Measurements from ENCODE around the gene LRP2. TPM values are rescaled to one million over a fixed set of nuclear protein-coding genes. Genes with fewer than 3 reads are reported as not detected.

The LRP2 gene
- total RNA-seq, 1 experiment from 2014 or later = not detected

DNA sequence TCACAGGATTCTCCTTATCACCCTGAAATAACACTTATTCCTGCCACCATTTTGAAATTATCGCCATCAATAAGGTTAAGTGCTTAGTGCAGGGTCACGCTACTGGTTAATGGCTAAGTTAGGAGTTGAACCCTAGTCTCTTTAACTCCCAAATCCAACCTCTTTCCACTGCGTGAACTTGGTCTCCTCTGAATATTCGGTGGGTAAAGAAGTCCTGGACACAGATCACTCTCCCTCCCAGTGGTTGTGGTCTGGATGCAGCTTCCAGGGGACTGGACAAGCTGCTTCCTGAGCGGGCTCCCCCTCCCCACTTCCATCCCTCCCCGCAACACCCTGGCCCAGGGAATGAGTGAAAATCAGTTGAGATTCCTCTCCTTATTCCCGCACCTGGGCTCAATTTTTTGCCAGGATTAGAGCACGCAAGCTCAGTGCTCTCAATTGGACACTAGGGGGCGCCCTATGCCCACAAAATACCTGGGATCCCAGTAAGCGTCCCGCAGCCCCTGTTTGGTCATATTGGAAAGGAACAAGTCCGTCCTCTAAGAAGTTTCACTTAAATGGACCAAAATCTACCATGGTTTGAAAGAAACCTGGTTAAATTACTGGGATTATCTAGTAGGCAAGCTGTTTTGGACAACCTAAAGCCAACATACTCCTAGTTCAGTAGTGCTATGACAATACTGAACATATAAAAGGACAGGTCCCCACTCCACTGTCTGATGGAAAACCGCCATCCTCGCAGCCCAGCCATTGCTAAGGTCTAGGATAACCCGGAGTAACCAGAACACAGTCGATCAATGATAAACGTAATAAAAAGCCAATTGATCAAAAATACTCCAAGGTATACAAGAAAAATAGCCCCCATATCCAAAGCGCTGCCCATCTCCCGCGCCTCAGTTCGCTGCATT, 252.6 kb downstream of the LRP2 start:
- H2AFZ ChIP-seq (ENCODE audit: low read length) = no peak overlapping the region
- no peak overlapping the region for H3K4me2 ChIP-seq (ENCODE audit: low read depth, low read length, poor library complexity, severe bottlenecking)
- H3K9me3 ChIP-seq (ENCODE audit: low read length) = no peaks in the 10 kb centered on the region
- no peaks in the 10 kb centered on the region for H3K9me2 ChIP-seq (replicated peaks; ENCODE audit: insufficient read depth, low read length)
- H3K4me1 ChIP-seq (ENCODE audit: low read length) = peaks cover 18% of the 10 kb centered on the region
- H4K20me1 ChIP-seq (ENCODE audit: insufficient read depth, low read depth, low read length) = no peaks in the 10 kb centered on the region
- H3K79me2 ChIP-seq (ENCODE audit: low read length) = no peaks in the 10 kb centered on the region
- DNase-seq = peak; percentile 87
- no peaks in the 10 kb centered on the region for H3K27me3 ChIP-seq (ENCODE audit: low read length)
- no peak overlapping the region for H3K9ac ChIP-seq (ENCODE audit: low read length)
- H3K4me3 ChIP-seq (ENCODE audit: low read length) = no peak overlapping the region
- H3K27ac ChIP-seq (ENCODE audit: low read length) = no peak overlapping the region
- no peaks in the 10 kb centered on the region for H3K36me3 ChIP-seq (ENCODE audit: insufficient read depth, low read length)

DNA sequence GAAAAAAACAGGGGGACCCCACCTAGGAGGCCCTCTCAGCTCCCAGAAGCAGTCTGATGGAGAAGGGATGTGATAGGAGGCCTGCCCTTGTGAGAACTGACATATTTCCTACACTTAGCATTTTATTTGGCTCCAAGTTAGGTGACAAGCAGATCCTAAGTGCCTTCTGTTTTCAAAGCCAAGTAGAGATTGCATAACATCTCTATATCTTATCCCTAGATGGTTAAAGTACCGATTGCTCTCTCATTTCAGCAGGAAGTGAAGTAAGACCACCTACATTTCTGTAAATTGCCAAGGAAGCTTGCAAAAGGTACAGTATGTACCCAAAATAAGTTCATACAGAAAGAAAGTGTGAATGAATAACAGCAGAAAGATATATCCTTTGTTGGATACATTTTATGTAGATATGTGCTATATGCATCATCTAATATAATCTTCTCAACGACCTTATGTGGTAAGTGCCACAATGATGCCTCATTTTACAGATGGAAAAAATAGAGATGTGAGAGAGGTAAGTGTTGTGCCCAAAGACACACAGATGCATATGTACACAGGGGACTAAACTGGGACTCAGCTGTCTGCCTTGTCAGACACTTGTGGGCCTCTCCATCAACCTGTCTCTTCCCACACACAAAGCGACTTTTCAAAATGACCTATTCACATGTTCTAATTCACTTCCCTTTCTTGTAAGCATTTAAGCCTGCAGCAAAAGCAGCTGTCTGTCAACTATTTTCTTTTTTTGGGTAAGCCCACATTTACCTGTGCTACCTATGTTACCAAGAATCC, 254.0 kb downstream of the LRP2 start:
- DNase-seq = no peak
- H3K36me3 ChIP-seq (ENCODE audit: insufficient read depth, low read length) = no peaks in the 10 kb centered on the region
- no peaks in the 10 kb centered on the region for H4K20me1 ChIP-seq (ENCODE audit: insufficient read depth, low read depth, low read length)
- H3K4me2 ChIP-seq (ENCODE audit: low read depth, low read length, poor library complexity, severe bottlenecking) = no peak overlapping the region
- H3K79me2 ChIP-seq (ENCODE audit: low read length) = no peaks in the 10 kb centered on the region
- no peaks in the 10 kb centered on the region for H3K9me2 ChIP-seq (replicated peaks; ENCODE audit: insufficient read depth, low read length)
- H3K27me3 ChIP-seq (ENCODE audit: low read length) = no peaks in the 10 kb centered on the region
- no peak overlapping the region for H3K9ac ChIP-seq (ENCODE audit: low read length)
- H3K9me3 ChIP-seq (ENCODE audit: low read length) = no peaks in the 10 kb centered on the region
- H2AFZ ChIP-seq (ENCODE audit: low read length) = no peak overlapping the region
- H3K4me3 ChIP-seq (ENCODE audit: low read length) = no peak overlapping the region
- H3K4me1 ChIP-seq (ENCODE audit: low read length) = peaks cover 18% of the 10 kb centered on the region
- peak overlapping the region; percentile 38; the same call in 1 of the 2 replicates for H3K27ac ChIP-seq (ENCODE audit: low read length)

DNA sequence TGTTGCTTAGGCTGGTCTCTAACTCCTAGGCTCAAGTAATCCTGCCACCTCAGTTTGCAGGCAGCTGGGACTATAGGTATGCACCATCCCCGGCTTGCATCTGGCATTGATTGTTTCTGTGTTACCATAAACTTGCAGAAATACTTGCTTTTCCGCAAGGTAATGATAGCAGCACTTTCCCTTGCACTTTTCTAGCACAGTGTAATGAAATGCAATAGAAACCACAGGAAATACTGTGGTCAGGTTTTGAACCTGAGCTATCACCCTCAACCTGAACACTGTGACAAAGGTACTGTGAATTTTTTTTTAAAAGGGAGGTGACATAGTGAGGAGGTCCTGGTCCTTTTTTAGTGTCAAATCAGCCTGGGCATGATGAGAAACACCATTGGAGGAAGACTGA, 254.7 kb downstream of the LRP2 start:
- Histone ChIP-seq H3K36me3 (ENCODE audit: insufficient read depth, low read length) (no peaks in the 10 kb centered on the region), H3K4me3 (ENCODE audit: low read length) (no peak overlapping the region), H3K9me2 (replicated peaks; ENCODE audit: insufficient read depth, low read length) (no peaks in the 10 kb centered on the region), H3K79me2 (ENCODE audit: low read length) (no peaks in the 10 kb centered on the region), H3K27ac (ENCODE audit: low read length) (no peak overlapping the region), H3K27me3 (ENCODE audit: low read length) (no peaks in the 10 kb centered on the region), H2AFZ (ENCODE audit: low read length) (no peak overlapping the region), H3K9me3 (ENCODE audit: low read length) (no peaks in the 10 kb centered on the region), H3K4me2 (ENCODE audit: low read depth, low read length, poor library complexity, severe bottlenecking) (no peak overlapping the region), H4K20me1 (ENCODE audit: insufficient read depth, low read depth, low read length) (no peaks in the 10 kb centered on the region), H3K4me1 (ENCODE audit: low read length) (peaks cover 18% of the 10 kb centered on the region), H3K9ac (ENCODE audit: low read length) (no peak overlapping the region)
- no peak for DNase-seq

DNA sequence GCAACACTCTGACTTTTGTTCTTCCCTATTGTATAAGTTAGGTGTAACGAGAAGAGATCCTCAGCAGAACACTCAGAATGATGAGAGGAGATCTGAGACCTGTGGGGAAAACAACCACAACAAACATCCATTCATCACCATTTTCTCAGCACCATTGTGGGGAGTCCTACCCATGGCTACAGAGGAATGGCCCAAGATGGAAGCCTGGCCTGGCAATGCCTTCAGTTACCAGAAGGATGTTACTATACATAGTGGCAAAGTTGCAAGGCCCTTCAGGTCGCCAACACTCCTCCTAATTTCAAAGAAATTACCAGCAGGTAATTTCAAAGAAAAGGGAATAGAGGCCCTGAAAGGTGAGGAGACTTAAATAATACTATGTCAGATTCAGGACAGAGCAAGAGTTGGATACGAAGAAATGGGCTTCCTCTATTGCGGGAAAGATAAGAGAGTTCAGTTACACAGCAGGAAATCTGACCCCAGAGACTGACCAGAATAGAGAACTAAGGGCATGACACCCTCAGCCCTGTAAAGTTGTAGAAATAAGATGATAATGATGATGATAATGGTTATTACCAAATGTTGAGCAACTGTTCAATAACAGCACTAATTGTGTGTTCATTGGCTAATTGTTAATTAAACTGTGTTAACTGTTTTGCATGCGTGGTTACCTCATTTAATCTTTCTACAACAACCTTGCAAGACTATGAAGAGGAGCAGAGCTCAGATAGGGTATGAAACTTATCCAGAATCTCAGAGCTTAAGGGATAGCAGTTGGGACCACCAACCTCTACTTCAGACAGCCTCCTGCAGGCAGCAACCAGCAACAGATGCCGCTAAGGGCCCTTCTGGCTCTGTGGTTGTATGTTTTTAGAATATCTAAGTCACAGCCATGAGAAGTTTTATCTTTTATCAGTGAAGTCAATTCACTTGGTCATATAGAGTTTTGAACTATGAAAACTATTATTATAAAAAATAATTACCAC, 255.5 kb downstream of the LRP2 start:
- DNase-seq = no peak
- Histone ChIP-seq H3K4me3 (ENCODE audit: low read length) (no peak overlapping the region), H3K9me3 (ENCODE audit: low read length) (no peaks in the 10 kb centered on the region), H2AFZ (ENCODE audit: low read length) (no peak overlapping the region), H3K27me3 (ENCODE audit: low read length) (no peaks in the 10 kb centered on the region), H3K9ac (ENCODE audit: low read length) (no peak overlapping the region), H3K79me2 (ENCODE audit: low read length) (no peaks in the 10 kb centered on the region), H3K9me2 (replicated peaks; ENCODE audit: insufficient read depth, low read length) (no peaks in the 10 kb centered on the region), H3K4me2 (ENCODE audit: low read depth, low read length, poor library complexity, severe bottlenecking) (no peak overlapping the region), H3K4me1 (ENCODE audit: low read length) (peaks cover 18% of the 10 kb centered on the region), H3K36me3 (ENCODE audit: insufficient read depth, low read length) (no peaks in the 10 kb centered on the region), H4K20me1 (ENCODE audit: insufficient read depth, low read depth, low read length) (no peaks in the 10 kb centered on the region), H3K27ac (ENCODE audit: low read length) (no peak overlapping the region)

DNA sequence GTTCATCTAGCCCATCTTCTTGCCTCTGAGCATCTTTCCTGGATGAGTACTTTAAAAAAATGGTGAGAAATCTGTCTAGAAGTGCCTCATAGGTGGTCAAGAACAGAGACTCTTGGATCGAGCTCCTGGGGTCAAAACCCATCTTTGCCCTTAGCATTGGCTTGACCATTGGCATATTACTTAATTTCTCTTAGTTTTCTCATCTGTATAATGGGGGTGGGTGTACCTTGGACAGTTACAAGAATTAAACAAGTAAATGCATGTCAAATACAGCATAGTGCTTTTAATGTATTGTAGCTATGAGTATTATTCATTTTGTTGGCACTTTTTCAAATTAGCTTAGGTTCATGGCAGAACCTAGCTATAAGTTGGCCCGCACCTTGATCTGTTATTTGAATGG, 256.2 kb downstream of the LRP2 start:
- Histone ChIP-seq H3K9me3 (ENCODE audit: low read length) (no peaks in the 10 kb centered on the region), H3K4me1 (ENCODE audit: low read length) (peaks cover 22% of the 10 kb centered on the region), H3K79me2 (ENCODE audit: low read length) (no peaks in the 10 kb centered on the region), H3K27ac (ENCODE audit: low read length) (no peak overlapping the region), H3K36me3 (ENCODE audit: insufficient read depth, low read length) (no peaks in the 10 kb centered on the region), H2AFZ (ENCODE audit: low read length) (no peak overlapping the region), H3K9me2 (replicated peaks; ENCODE audit: insufficient read depth, low read length) (no peaks in the 10 kb centered on the region), H3K4me2 (ENCODE audit: low read depth, low read length, poor library complexity, severe bottlenecking) (no peak overlapping the region), H3K9ac (ENCODE audit: low read length) (no peak overlapping the region), H4K20me1 (ENCODE audit: insufficient read depth, low read depth, low read length) (no peaks in the 10 kb centered on the region), H3K4me3 (ENCODE audit: low read length) (no peak overlapping the region), H3K27me3 (ENCODE audit: low read length) (no peaks in the 10 kb centered on the region)
- DNase-seq = no peak

DNA sequence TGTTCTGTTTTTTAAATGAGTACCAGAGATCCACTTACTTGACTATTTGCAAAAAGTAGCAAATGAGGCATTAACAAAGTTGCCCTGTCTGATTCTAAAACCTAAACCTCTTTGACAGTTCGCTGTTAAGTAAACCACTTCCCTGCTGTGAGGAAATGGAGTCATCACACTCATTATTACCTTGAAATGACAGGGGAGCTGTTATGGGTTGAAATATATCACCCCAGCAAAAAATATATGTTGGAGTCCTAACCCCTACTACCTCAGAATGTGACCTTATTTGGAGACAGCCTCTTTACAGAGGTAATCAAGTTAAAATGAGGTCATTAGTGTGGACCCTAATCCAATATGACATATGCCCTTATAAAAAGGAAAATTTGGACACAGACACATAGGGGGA, 256.9 kb downstream of the LRP2 start:
- Histone ChIP-seq H2AFZ (ENCODE audit: low read length) (no peak overlapping the region), H4K20me1 (ENCODE audit: insufficient read depth, low read depth, low read length) (no peaks in the 10 kb centered on the region), H3K4me1 (ENCODE audit: low read length) (peaks cover 29% of the 10 kb centered on the region), H3K4me3 (ENCODE audit: low read length) (no peak overlapping the region), H3K9ac (ENCODE audit: low read length) (no peak overlapping the region), H3K9me2 (replicated peaks; ENCODE audit: insufficient read depth, low read length) (no peaks in the 10 kb centered on the region), H3K27me3 (ENCODE audit: low read length) (no peaks in the 10 kb centered on the region), H3K79me2 (ENCODE audit: low read length) (no peaks in the 10 kb centered on the region), H3K4me2 (ENCODE audit: low read depth, low read length, poor library complexity, severe bottlenecking) (no peak overlapping the region), H3K36me3 (ENCODE audit: insufficient read depth, low read length) (no peaks in the 10 kb centered on the region), H3K27ac (ENCODE audit: low read length) (no peak overlapping the region), H3K9me3 (ENCODE audit: low read length) (no peaks in the 10 kb centered on the region)
- no peak for DNase-seq

DNA sequence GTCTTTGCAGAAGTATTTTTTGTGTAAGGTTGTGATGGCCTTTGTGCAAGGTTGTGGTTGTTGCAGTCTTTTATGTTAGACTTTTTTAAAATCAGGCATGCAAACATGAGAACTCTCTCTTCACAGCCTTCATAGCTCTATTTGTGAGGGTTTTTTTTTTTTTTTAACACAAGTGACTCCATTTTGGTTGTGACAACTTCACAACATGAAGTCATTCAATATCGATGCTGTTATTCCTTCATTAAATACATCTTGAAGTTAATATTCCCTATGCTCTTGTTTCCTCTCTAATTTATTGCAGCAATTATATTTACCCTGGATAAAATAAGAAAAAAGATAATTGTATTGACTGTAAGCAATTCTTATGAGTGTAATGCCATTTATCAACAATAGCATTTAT, 257.5 kb downstream of the LRP2 start:
- Histone ChIP-seq H2AFZ (ENCODE audit: low read length) (no peak overlapping the region), H3K27me3 (ENCODE audit: low read length) (no peaks in the 10 kb centered on the region), H3K27ac (ENCODE audit: low read length) (no peak overlapping the region), H3K9ac (ENCODE audit: low read length) (no peak overlapping the region), H4K20me1 (ENCODE audit: insufficient read depth, low read depth, low read length) (no peaks in the 10 kb centered on the region), H3K79me2 (ENCODE audit: low read length) (no peaks in the 10 kb centered on the region), H3K9me3 (ENCODE audit: low read length) (no peaks in the 10 kb centered on the region), H3K36me3 (ENCODE audit: insufficient read depth, low read length) (no peaks in the 10 kb centered on the region), H3K4me1 (ENCODE audit: low read length) (peaks cover 35% of the 10 kb centered on the region), H3K4me2 (ENCODE audit: low read depth, low read length, poor library complexity, severe bottlenecking) (no peak overlapping the region), H3K9me2 (replicated peaks; ENCODE audit: insufficient read depth, low read length) (no peaks in the 10 kb centered on the region), H3K4me3 (ENCODE audit: low read length) (no peak overlapping the region)
- no peak for DNase-seq
